ENCODE results near the gene SLC44A5.

Gene SLC44A5

DNA sequence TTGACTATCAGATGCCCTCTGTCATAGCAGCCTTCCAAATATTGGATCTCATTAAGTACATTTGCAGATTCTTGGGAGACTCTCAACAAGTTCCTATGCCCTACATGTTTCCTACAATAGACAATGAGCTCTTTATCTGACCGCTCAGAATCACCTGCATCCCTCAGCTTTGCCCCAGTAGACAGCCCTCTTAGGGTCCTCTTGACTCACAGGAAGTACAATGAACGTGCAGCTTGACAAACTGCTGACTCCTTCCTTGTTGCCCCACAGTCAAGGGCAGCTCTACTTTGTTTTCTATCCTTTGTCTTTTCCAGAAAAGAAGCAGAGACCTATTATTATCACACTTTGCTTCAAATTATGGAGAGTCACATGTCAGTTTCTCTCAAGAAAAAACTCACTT, 27.6 kb downstream of the SLC44A5 start:
- Histone ChIP-seq H2BK12ac (ENCODE audit: low read length) (no peak overlapping the region), H3K79me2 (ENCODE audit: control insufficient read depth, insufficient read depth, low read length, poor library complexity) (no peaks in the 10 kb centered on the region), H2BK120ac (ENCODE audit: insufficient read depth, low read length, poor library complexity) (no peak overlapping the region), H3K23ac (ENCODE audit: low read length) (no peak overlapping the region), H3K14ac (ENCODE audit: low read length) (no peak overlapping the region), H3K36me3 (ENCODE audit: control insufficient read depth in 1 of 2, insufficient read depth in 2 of 2, low read length in 2 of 2) (no peaks in the 10 kb centered on the region), H2AFZ (ENCODE audit: insufficient read depth, low read length, poor library complexity) (no peak overlapping the region), H3K18ac (ENCODE audit: low read length) (no peak overlapping the region), H3K4me2 (ENCODE audit: low read length) (no peak overlapping the region), H4K8ac (ENCODE audit: low read depth, low read length) (no peak overlapping the region), H3K9ac (ENCODE audit: low read length) (no peak overlapping the region), H3K4ac (ENCODE audit: low read depth, low read length) (no peak overlapping the region), H4K91ac (ENCODE audit: low read depth, low read length) (no peak overlapping the region), H3K79me1 (ENCODE audit: low read length) (no peaks in the 10 kb centered on the region), H2BK5ac (ENCODE audit: low read depth, low read length, poor library complexity) (no peak overlapping the region), H4K12ac (ENCODE audit: low read depth, low read length) (no peak overlapping the region), H3K4me1 (ENCODE audit: control insufficient read depth in 1 of 2, insufficient read depth in 2 of 2, low read length in 2 of 2) (no peaks in the 10 kb centered on the region), H3K27me3 (ENCODE audit: insufficient read depth, low read length) (no peaks in the 10 kb centered on the region), H3K27ac (ENCODE audit: low read depth, low read length) (no peak overlapping the region), H3K4me3 (ENCODE audit: low read depth, low read length) (no peak overlapping the region), H3K9me3 (ENCODE audit: insufficient read depth, low read depth, low read length) (no peaks in the 10 kb centered on the region), H2AK5ac (ENCODE audit: low read length) (no peak overlapping the region)
- no peak for DNase-seq
- no CpG with 5 or more reads among the region's 2 CpGs for WGBS (ENCODE audit: extremely low coverage, insufficient coverage, insufficient read length)

DNA sequence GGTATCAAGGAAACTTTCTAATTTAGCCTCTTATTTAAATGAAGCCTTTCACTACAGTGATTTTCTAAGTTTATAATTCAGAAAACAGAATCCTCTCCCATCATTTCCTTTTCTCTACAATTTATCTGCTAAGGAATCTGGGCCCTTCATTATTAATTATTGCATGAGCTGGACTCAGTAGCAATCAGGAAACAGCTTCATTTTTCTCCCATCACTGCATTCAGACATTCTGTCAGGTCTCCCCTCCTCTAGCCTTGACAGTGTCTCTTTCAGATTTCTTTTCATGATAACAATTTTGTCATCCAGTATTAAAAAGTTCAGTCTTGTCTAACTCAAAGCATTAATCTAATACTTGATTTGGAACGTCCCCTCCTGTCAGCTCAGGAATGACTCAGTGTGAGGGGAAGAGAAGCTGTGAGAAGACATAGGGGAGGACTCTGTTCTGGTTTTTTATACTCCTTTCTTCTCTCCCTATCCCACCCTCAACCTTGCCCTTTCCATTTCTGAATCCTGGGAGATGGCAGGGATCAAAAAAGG, 28.1 kb downstream of the SLC44A5 start:
- no peaks in the 10 kb centered on the region for H3K79me1 ChIP-seq (ENCODE audit: low read length)
- H3K9me3 ChIP-seq (ENCODE audit: insufficient read depth, low read depth, low read length): no peaks in the 10 kb centered on the region
- no peak overlapping the region for H4K91ac ChIP-seq (ENCODE audit: low read depth, low read length)
- H3K4me1 ChIP-seq (ENCODE audit: control insufficient read depth in 1 of 2, insufficient read depth in 2 of 2, low read length in 2 of 2): no peaks in the 10 kb centered on the region
- no peaks in the 10 kb centered on the region for H3K79me2 ChIP-seq (ENCODE audit: control insufficient read depth, insufficient read depth, low read length, poor library complexity)
- no peak overlapping the region for H2AFZ ChIP-seq (ENCODE audit: insufficient read depth, low read length, poor library complexity)
- H2BK5ac ChIP-seq (ENCODE audit: low read depth, low read length, poor library complexity): no peak overlapping the region
- no peak overlapping the region for H3K14ac ChIP-seq (ENCODE audit: low read length)
- H4K12ac ChIP-seq (ENCODE audit: low read depth, low read length): no peak overlapping the region
- H3K18ac ChIP-seq (ENCODE audit: low read length): no peak overlapping the region
- H3K23ac ChIP-seq (ENCODE audit: low read length): no peak overlapping the region
- no peak overlapping the region for H3K4me2 ChIP-seq (ENCODE audit: low read length)
- no peaks in the 10 kb centered on the region for H3K27me3 ChIP-seq (ENCODE audit: insufficient read depth, low read length)
- H3K27ac ChIP-seq (ENCODE audit: low read depth, low read length): no peak overlapping the region
- no peak for DNase-seq
- H3K36me3 ChIP-seq (ENCODE audit: control insufficient read depth in 1 of 2, insufficient read depth in 2 of 2, low read length in 2 of 2): no peaks in the 10 kb centered on the region
- no peak overlapping the region for H3K4ac ChIP-seq (ENCODE audit: low read depth, low read length)
- H2AK5ac ChIP-seq (ENCODE audit: low read length): no peak overlapping the region
- no peak overlapping the region for H3K4me3 ChIP-seq (ENCODE audit: low read depth, low read length)
- no peak overlapping the region for H2BK12ac ChIP-seq (ENCODE audit: low read length)
- H3K9ac ChIP-seq (ENCODE audit: low read length): no peak overlapping the region
- H2BK120ac ChIP-seq (ENCODE audit: insufficient read depth, low read length, poor library complexity): no peak overlapping the region
- H4K8ac ChIP-seq (ENCODE audit: low read depth, low read length): no peak overlapping the region
- WGBS (ENCODE audit: extremely low coverage, insufficient coverage, insufficient read length): no CpG with 5 or more reads among the region's 1 CpG

DNA sequence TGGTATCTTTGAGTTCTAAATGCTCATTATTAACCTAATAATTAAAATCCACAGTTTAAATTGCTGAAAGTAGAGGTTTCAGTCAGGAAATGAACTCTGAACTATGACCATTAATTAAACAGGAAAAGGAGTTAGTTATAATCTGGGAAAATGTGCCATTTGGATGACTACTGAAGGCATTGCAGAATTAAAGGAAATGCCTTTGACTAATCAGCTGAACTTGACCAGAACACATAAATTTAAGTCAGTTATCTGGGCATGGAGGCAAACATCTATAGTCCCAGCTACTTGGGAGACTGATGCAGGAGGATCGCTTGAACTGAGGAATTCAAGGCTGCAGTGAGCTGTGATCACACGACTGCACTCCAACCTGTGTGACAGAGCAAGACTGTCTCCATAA, 31.9 kb downstream of the SLC44A5 start:
- WGBS (ENCODE audit: extremely low coverage, insufficient coverage, insufficient read length): no CpG with 5 or more reads among the region's 2 CpGs
- Histone ChIP-seq H4K91ac (ENCODE audit: low read depth, low read length) (no peak overlapping the region), H3K4me1 (ENCODE audit: control insufficient read depth in 1 of 2, insufficient read depth in 2 of 2, low read length in 2 of 2) (no peaks in the 10 kb centered on the region), H3K9ac (ENCODE audit: low read length) (no peak overlapping the region), H2BK5ac (ENCODE audit: low read depth, low read length, poor library complexity) (no peak overlapping the region), H3K4me3 (ENCODE audit: low read depth, low read length) (no peak overlapping the region), H3K79me1 (ENCODE audit: low read length) (no peaks in the 10 kb centered on the region), H2BK12ac (ENCODE audit: low read length) (no peak overlapping the region), H3K14ac (ENCODE audit: low read length) (no peak overlapping the region), H3K36me3 (ENCODE audit: control insufficient read depth in 1 of 2, insufficient read depth in 2 of 2, low read length in 2 of 2) (no peaks in the 10 kb centered on the region), H3K4ac (ENCODE audit: low read depth, low read length) (no peak overlapping the region), H3K79me2 (ENCODE audit: control insufficient read depth, insufficient read depth, low read length, poor library complexity) (no peaks in the 10 kb centered on the region), H3K27me3 (ENCODE audit: insufficient read depth, low read length) (no peaks in the 10 kb centered on the region), H2AK5ac (ENCODE audit: low read length) (no peak overlapping the region), H3K18ac (ENCODE audit: low read length) (no peak overlapping the region), H3K27ac (ENCODE audit: low read depth, low read length) (no peak overlapping the region), H3K9me3 (ENCODE audit: insufficient read depth, low read depth, low read length) (no peaks in the 10 kb centered on the region), H2AFZ (ENCODE audit: insufficient read depth, low read length, poor library complexity) (no peak overlapping the region), H2BK120ac (ENCODE audit: insufficient read depth, low read length, poor library complexity) (no peak overlapping the region), H3K4me2 (ENCODE audit: low read length) (no peak overlapping the region), H4K8ac (ENCODE audit: low read depth, low read length) (no peak overlapping the region), H4K12ac (ENCODE audit: low read depth, low read length) (no peak overlapping the region), H3K23ac (ENCODE audit: low read length) (no peak overlapping the region)
- no peak for DNase-seq

DNA sequence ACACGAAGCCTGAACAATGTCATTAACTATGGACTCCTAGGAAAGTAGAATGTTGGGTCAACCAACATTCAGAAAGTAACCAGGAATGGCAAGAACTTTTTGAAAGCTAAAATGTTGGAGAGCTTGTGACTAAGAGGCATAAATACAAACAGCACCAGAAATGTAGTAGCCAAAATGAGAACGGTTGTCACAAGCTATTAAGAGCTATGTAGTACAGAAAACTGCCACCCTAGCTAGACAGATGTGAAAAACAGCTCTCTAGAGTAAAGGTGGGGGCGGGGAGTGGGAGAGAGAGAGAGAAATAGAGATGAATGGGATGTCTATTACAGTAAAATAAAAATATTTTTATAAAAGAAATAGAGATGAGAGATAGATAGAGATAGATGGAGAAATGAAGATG, 35.1 kb downstream of the SLC44A5 start:
- DNase-seq: no peak
- no peak overlapping the region for H2AK5ac ChIP-seq (ENCODE audit: low read length)
- H2BK12ac ChIP-seq (ENCODE audit: low read length): no peak overlapping the region
- H3K4me2 ChIP-seq (ENCODE audit: low read length): no peak overlapping the region
- no CpG with 5 or more reads among the region's 3 CpGs for WGBS (ENCODE audit: extremely low coverage, insufficient coverage, insufficient read length)
- H2AFZ ChIP-seq (ENCODE audit: insufficient read depth, low read length, poor library complexity): no peak overlapping the region
- no peak overlapping the region for H3K27ac ChIP-seq (ENCODE audit: low read depth, low read length)
- H4K12ac ChIP-seq (ENCODE audit: low read depth, low read length): no peak overlapping the region
- H3K4me1 ChIP-seq (ENCODE audit: control insufficient read depth in 1 of 2, insufficient read depth in 2 of 2, low read length in 2 of 2): no peaks in the 10 kb centered on the region
- H3K9ac ChIP-seq (ENCODE audit: low read length): no peak overlapping the region
- H2BK5ac ChIP-seq (ENCODE audit: low read depth, low read length, poor library complexity): no peak overlapping the region
- H4K8ac ChIP-seq (ENCODE audit: low read depth, low read length): no peak overlapping the region
- H3K18ac ChIP-seq (ENCODE audit: low read length): no peak overlapping the region
- H3K14ac ChIP-seq (ENCODE audit: low read length): no peak overlapping the region
- H3K36me3 ChIP-seq (ENCODE audit: control insufficient read depth in 1 of 2, insufficient read depth in 2 of 2, low read length in 2 of 2): no peaks in the 10 kb centered on the region
- H2BK120ac ChIP-seq (ENCODE audit: insufficient read depth, low read length, poor library complexity): no peak overlapping the region
- no peak overlapping the region for H4K91ac ChIP-seq (ENCODE audit: low read depth, low read length)
- no peak overlapping the region for H3K4me3 ChIP-seq (ENCODE audit: low read depth, low read length)
- no peak overlapping the region for H3K23ac ChIP-seq (ENCODE audit: low read length)
- no peaks in the 10 kb centered on the region for H3K9me3 ChIP-seq (ENCODE audit: insufficient read depth, low read depth, low read length)
- no peak overlapping the region for H3K4ac ChIP-seq (ENCODE audit: low read depth, low read length)
- no peaks in the 10 kb centered on the region for H3K79me2 ChIP-seq (ENCODE audit: control insufficient read depth, insufficient read depth, low read length, poor library complexity)
- no peaks in the 10 kb centered on the region for H3K27me3 ChIP-seq (ENCODE audit: insufficient read depth, low read length)
- H3K79me1 ChIP-seq (ENCODE audit: low read length): no peaks in the 10 kb centered on the region

Data from trophoblast cell (in vitro differentiated cells and primary cell).